HG02610 (cell line): ENCODE measurements around the gene PCED1B.
"Not testable (repeated sequence)": the region's sequence is repeated elsewhere in the genome, so short reads cannot be mapped to it uniquely, and the experiment has no call there.

ENCODE experiments used
- ATAC-seq: cut with Tn5 transposase; IDR thresholded peaks from one replicate; pipeline ENCODE4 v1.9.1; 2021; ENCODE audit warnings: mild to moderate bottlenecking, moderate library complexity; ENCODE audit not compliant: unreplicated experiment

PCED1B gene

GRCh38 chr12:47117305-47117704, 37.9 kb downstream of the PCED1B start:
- ATAC-seq = not testable (repeated sequence)

GRCh38 chr12:47120736-47121135, 41.3 kb downstream of the PCED1B start:
- no peak for ATAC-seq

DNA sequence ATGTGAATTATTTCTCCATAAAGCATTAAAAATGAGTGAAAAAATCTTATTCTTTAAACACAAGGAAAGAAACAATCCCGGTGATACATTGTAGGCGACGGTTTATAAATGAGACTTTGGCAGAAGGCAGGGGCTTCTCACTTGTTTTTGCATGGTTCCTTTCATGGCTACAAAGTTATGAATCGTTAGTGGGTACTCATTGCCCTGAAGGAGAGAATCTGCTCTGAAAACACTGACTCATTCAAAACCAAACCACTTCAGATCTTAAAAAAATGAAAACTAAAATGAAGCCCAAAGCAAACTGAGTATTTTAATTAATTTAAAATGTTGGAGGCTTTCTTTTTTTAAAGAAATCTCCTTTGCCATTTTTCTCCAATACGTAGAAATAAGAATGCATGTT, 41.7 kb downstream of the PCED1B start:
- ATAC-seq = no peak

- no peak for ATAC-seq
Observed at GRCh38 chr12:47122602-47123001, 43.2 kb downstream of the PCED1B start.

- no peak for ATAC-seq
Observed at GRCh38 chr12:47123730-47124129, 44.3 kb downstream of the PCED1B start.

DNA sequence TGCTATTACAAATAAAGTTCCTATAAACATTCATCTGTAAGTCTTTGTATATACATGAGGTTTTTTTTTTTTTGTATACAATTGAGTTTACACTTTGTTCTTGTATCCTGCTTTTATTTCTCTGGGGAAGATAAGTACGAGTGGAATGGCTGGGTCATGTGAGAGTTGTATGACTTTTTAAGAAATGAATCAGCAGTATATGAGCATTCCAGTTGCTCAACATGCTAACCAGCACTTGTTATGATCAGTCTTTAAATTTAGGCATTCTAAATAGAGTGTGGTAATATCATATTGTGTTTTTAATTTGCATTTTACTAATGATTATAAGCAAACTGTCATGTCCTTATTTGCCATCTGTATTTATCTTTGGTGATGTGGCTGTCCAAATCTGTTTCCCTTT, 45.0 kb downstream of the PCED1B start:
- ATAC-seq = no peak

GRCh38 chr12:47126246-47126645, 46.8 kb downstream of the PCED1B start:
- ATAC-seq = no peak

DNA sequence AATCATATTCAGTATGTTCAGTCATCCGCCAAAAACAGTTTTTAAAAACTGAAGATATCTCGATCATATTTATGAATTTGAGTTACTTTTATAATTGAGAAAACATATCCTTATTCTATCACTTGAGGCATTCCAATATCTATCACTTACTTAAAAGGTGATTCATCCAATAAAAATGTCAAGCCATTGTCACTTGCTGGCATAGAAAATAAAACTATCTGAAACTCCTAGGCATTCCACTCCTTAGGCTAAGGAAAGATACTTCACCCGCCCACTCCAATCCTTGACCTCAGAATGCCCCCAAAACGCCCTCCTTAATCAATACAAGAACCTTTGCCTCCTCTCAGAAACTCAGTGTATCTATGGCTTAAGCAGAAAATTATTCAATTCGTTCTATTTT, 51.6 kb downstream of the PCED1B start:
- ATAC-seq = no peak

DNA sequence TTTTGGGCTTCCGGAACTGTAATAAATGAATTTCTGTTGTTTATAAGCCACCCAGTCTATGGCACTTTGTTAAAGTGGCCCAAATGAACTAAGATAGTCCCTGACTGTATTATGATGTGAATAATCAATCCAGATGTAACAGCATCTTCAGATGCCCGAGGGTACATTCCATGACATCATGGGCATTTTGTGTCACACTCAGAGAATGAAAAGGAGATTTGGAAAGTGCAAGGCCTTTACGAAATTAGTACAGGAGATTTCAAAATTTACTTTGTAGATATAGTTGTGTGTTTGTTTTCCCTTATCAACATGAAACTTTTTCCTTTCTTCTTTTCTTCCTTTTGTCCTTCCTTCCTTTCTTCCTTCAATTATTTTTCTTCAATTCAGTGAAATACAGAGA, 54.6 kb downstream of the PCED1B start:
- no peak for ATAC-seq

DNA sequence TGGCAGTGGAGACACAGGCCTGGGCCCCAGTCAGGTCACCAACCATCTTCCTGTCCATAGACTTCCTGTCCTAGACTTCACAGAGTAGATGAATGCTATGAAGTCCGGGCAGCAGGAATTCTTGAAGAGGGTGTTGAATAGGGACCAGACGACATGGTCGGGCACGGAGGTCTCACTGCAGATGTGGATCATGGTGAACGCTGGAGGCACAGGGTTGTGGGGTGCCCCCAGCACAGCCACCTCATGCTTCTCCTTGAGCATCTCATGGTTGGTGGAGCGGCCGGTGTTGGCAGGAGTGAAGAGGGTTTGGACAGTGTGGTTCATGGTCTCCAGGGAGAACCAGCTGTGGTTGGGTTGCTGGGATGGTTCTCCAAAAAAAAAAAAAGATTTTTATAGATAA, 56.2 kb downstream of the PCED1B start:
- no peak for ATAC-seq

- no peak for ATAC-seq
Observed at GRCh38 chr12:47139000-47139681, 59.7 kb downstream of the PCED1B start.

DNA sequence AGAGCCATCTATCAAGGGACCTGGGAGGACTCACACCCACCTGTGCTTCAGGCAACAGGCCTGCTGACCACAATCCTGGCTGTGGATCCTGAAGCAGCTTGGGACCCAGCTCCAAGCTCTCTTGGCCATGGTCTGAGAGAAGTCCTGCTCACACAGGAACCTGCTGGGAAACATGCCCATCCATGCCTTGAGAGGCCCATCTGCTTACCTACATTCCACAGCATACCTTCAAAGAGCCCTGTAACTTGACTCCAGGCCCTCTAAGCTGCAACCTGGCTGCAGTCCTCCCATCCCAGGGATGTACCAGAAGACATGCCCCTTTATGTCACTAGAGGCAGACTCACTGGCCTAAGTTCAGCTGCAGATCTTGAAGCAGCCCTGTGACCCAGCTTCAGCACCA, 62.0 kb downstream of the PCED1B start:
- ATAC-seq = no peak

- no peak for ATAC-seq
Observed at GRCh38 chr12:47144769-47145168, 65.3 kb downstream of the PCED1B start.

DNA sequence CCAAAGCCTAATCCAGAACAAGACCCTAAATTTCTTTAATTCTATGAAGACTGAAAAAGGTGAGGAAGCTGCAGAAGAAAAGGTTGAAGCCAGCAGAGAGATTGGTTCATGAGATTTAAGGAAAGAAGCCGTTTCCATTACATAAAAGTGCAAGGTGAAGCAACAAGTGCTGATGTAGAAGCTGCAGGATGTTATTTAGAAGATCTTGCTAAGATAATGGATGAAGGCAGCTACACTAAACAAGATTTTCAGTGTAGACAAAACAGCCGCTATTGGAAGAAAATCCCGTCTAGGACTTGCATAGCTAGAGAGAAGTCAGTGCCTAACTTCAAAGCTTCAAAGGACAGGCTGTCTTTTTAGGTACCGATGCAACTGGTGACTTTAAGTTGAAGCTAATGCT, 65.8 kb downstream of the PCED1B start:
- no peak for ATAC-seq

GRCh38 chr12:47147739-47148138, 68.3 kb downstream of the PCED1B start:
- no peak for ATAC-seq

- ATAC-seq = no peak
Observed at GRCh38 chr12:47149146-47149545, 69.7 kb downstream of the PCED1B start.

- no peak for ATAC-seq
Observed at GRCh38 chr12:47152095-47152494, 72.7 kb downstream of the PCED1B start.

DNA sequence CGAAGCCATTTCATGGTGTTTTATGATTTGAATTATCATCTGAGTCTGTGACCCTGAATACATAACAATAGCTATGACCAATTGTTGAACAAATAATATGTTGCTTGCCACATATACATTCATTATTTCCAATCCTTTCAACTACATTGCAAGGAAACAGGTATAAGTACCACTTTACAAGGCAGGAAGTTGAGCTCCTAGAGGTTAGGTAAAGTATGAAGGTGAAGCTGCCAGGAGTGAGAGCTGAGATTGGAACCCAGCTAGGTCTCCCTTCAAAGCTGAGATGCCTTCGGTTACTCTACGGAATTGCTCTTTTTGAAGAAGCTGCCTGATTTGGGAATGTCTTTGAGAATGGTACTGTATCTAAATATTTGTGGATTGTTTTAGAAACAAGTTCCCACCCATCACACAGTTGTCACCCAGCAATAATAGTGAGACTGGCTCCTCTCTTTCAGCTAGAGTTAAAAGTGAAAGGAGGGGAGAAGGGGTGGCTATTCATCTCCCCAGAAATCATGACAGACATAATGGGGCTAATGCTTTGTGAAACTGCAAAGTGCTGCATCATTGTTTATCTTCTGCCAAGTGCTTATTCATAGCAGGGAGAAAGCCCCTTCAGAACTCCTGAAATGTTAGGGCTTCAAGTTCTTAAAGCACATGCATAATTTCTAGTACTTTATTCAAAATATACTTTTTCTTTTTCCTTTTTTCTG, 76.2 kb downstream of the PCED1B start:
- ATAC-seq = no peak

DNA sequence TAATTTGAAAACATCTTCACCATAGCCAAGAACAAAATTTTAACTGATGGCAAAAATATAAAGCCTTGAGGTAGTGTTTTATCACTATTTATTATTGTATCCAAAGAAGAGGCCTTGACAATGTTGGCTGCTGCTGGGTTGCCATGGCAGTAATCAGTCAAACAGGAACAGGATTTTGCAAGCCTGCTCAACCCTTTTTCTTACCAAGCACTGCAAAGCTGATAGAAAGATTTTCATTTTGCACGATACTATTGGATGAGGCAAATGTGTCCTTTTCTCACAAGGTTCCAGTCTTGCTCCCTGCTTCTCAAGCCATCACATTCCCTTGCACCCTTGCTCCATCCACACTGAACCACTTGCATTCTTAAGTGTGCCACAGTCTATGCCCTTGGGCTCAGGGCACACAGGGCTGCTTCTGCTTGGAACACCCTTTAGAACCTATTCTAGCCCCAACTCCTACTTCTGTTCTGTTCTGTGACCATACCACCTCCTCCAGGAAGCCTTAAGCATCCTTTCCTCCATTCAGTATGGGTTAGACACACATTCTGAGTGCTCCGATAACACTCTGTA, 76.8 kb downstream of the PCED1B start:
- ATAC-seq = no peak

GRCh38 chr12:47158792-47159191, 79.4 kb downstream of the PCED1B start:
- ATAC-seq = no peak

DNA sequence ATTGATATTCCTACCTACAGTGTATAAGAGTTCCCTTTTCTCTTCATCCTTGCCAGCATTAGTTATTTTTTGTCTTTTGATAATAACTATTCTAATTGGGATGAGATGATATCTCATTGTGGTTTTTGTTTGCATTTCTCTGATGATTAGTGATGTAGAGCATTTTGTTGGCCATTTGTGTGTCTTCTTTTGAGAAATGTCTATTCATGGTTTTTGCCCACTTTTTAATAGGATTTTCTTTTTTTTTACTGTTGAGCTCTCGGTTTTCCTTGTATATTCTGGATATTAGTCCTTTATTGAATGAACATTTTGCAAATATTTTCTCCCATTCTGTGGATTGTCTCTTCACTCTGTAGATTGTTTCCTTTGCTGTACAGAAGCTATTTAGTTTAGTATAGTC, 79.9 kb downstream of the PCED1B start:
- ATAC-seq = no peak
